Activated CD4-positive, CD25-positive, alpha-beta regulatory T cell treated with anti-CD3 and anti-CD28 coated beads, Interleukin-2, amount 50 U/mL, for 16 hours (primary cell): ENCODE measurements around the gene PLA2G12A.

Source experiments
- DNase-seq: peaks from one replicate; pipeline ENCODE4 v3.0.0-alpha.2; 2020; ENCODE audit warnings: low read depth, low spot score

PLA2G12A gene

GRCh38 chr4:109729117-109729717 is 653 bp downstream of the PLA2G12A start:
- peak; percentile 0 for DNase-seq

DNA sequence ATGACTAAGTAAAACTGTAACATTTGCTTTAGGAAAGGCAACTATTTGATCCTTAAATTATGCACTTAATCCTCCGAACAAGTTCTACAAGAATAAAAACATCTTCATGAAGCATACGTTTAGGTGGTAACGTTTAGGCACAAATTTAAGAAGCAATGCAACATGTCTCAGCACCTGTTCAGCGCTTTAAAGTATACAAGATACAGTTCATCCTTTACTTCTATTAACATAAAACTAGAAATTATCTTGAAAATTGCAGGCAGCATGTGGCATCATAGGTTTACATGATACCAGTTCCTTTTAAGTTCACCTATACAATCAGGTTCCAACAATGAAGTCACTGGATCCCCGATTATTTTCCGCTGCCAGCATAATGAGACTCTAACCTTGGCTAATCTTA is 1.5 kb downstream of the PLA2G12A start:
- DNase-seq: no peak

GRCh38 chr4:109723110-109723509 is 6.8 kb downstream of the PLA2G12A start:
- DNase-seq: no peak

GRCh38 chr4:109722357-109722756 is 7.5 kb downstream of the PLA2G12A start:
- DNase-seq: no peak

- no peak for DNase-seq
Measured at GRCh38 chr4:109721033-109721432, 8.8 kb downstream of the PLA2G12A start.

- DNase-seq: no peak
Measured at GRCh38 chr4:109719604-109720003, 10.3 kb downstream of the PLA2G12A start.

GRCh38 chr4:109718759-109719158 is 11.1 kb downstream of the PLA2G12A start:
- DNase-seq: no peak

DNA sequence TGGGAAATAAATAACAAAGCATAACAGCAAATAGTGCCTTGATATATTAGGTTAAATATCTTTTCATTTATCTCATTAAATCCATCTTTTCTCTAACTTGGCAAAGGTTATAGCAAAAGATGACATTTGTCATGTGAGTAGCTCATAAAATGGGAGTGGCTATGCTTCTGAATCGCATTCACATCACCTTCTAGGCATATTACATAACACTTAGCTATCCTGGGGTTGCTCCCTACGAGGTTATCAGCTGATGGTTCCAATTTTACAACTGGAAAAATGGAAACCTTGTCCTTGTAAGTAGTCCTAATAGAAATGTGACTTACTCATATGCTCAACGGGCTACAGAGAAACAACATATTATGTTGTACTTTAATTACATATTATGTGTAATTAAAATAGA is 16.4 kb downstream of the PLA2G12A start:
- no peak for DNase-seq

- DNase-seq: no peak
Measured at GRCh38 chr4:109708990-109709389, 20.9 kb downstream of the PLA2G12A start.

- DNase-seq: no peak
Measured at GRCh38 chr4:109708435-109708834, 21.4 kb downstream of the PLA2G12A start.

DNA sequence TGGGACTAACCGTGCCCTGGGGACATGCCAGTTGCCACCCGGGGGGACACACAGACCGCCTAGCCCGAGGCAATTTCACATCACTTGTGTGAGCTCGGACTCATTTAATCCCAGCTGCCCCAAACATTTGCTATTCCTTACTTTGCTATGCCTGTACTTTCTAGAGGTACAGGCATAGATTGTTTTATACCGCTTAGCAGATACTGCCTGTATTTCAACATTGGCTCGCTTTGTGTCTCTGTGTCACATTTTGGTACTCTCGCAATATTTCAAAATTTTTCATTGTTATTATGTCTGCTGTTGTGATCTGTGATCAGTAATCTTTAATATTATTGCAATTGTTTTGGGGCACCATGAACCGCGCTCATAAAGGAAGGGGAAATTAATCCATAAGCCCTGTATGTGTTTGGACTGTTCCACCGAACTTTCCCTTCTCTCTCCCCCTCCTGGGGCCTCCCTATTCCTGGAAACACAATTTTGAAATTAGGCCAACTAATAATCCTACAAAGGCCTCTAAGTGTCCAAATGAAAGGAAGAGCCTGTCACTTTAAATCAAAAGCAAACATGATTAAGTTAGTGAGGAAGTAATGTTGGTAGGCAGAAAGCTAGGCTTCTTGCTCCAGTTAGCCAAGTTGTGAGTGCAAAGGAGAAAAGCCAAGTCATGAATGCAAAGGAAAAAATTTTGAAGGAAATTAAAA is 26.1 kb downstream of the PLA2G12A start:
- DNase-seq: no peak

- peak; percentile 41 for DNase-seq
Measured at GRCh38 chr4:109702950-109703663, 26.8 kb downstream of the PLA2G12A start, which contains the start of gene CASP6. TSS of gene CASP6 (minus strand) at chr4:109703445. CDS start at chr4:109703395, 50 bp downstream.

GRCh38 chr4:109701566-109702410 is 28.1 kb downstream of the PLA2G12A start:
- DNase-seq: no peak

DNA sequence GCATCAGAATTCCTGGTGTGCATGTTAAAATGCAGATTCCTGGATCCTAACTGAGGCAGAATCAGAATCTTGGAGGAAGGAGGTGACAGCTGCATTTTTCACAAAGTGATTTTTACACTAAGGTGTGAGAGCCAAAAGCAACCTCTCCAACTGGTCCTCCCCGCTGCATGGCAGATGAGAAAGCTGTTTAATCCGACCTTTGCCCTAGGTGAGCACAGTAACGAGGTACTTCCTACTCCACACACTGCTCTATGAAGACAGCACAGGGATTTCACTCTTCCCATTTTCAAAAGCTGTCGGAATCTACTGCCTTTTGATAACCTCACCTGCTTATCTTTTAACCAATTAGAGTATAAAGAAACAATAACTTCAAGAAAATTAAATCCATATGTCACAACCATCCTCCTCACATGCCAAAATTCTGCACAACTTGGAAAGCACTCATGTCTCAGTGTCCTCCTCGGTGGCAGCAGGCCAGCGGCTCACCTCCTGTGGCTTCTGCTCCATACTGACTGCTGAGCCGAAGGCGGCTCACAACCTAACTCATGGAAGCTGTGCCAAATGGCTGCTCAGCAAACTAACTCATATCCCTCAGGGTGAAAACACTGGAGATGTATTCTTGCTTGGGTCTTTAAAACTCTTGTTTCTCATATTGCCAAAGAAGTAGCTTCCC is 30.2 kb downstream of the PLA2G12A start:
- no peak for DNase-seq

DNA sequence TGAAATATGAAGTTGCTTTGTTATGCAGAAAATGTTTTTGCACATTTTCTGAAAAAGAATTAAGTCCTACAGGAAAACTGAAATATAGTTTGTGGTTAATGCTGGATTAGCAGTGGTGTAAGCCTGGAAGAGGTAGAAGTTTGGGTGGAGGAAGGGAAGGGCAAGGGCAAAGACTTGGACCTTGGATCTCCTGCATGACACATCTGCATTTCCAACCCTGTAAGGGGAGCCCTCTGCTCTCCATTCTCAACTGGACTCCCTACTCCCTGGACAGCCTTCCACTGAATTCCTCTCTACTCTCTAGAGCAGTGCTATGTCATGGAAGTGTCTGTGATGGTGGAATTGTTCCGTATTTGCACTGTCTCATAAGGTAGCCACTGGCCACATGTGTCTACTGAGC is 31.2 kb downstream of the PLA2G12A start:
- DNase-seq: no peak

DNA sequence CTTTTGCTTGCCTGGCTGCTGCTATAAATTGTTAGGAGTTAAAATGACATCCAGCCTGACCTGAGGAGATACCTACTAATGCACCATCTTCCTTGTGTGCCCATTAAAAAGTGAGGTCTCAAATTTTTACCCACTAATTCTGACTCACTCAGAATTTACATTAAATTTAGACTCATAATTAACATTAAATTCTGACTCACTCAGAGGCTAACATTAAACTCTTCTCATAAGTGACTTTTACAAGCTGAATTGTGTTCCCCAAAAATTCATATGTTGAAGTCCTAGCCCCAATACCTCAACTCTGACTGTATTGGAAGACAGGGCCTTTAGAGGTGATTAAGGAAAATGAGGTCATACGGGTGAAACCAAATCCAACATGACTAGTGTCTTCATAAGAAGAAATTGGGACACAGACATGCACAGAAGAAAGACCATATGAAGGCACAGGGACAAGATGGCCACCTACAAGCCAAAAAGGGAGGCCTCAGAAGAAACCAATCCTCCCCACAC is 38.4 kb downstream of the PLA2G12A start:
- DNase-seq: no peak

DNA sequence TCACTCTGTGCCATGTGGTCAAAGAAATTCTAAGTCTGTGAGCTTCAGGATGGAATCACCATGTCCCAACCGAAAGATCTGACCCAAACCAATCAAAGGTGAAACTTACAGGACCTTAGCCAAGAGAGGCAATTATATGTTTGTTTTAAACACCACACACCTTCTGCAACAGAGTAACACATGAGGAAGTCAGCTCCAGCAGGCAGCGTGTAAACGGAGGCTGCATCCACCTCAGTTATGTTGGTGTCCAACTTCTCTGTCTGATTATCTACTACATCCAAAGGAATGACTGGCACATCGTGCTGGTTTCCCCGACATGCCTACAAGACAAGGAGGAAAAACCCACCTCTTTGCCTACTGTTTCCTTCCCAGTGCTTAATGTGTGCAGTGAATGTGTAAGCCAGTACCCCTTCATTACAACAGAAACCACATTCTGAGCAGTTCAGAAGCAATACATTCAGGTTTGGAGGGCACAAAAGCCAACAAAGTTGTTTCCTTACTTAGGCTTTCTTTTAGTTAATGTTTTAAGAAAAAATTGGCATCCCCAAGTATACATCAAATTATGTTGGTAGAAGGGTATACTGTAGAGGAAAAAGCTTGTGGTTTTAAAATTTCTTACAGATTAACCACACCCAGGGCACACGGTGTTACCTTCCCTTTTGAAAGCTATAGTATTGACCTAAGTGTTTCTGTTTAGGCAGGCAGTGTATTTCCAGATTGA is 39.0 kb downstream of the PLA2G12A start:
- DNase-seq: no peak

GRCh38 chr4:109684727-109685126 is 45.1 kb downstream of the PLA2G12A start:
- DNase-seq: no peak

DNA sequence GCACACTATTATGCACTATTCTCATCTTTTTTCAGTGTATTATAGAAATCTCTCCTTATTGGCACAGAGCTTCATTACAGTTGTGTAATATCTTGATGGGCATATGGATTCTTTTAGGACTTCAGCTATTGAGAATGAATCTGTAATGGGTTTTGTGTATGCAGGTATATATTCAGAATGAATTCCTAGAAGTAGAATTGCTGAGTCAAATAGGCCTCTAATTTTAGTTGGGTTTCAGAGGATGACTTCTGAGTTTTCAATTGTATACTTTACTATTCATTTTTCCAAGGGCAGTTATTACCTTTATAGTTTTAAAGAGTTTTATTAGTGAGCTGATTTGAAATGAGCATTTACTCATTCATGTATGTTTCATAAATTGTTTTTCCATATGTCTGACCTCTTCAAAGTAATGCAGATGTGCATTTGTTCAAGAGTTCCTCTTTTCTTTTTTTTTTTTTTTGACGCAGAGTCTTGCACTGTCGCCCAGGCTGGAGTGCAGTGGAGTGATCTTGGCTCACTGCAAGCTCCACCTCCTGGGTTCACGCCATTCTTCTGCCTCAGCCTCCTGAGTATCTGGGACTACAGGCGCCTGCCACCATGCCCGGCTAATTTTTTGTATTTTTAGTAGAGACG is 46.1 kb downstream of the PLA2G12A start:
- no peak for DNase-seq

GRCh38 chr4:109682875-109683274 is 47.0 kb downstream of the PLA2G12A start:
- no peak for DNase-seq
